Left ventricle myocardium inferior (tissue), 1 donor: ENCODE results near the gene HMOX1. TPM values are rescaled to one million over a fixed set of nuclear protein-coding genes. Genes with fewer than 3 reads are reported as not detected.

Experiments used
- DNase-seq: peaks from one replicate; pipeline ENCODE4 v3.0.0-alpha.2; 2020
- H3K27ac ChIP-seq: fragments of 200-600 bp; replicated peaks from 2 replicates; pipeline ENCODE4 v1.8.0; 2021
- H3K27me3 ChIP-seq: fragments of 200-600 bp; 2 replicates; pipeline ENCODE4 v1.8.0; 2021; ENCODE audit warnings: low read depth
- H3K36me3 ChIP-seq: fragments of 200-600 bp; 2 replicates; pipeline ENCODE4 v1.8.0; 2021
- H3K4me1 ChIP-seq: fragments of 200-600 bp; 2 replicates; pipeline ENCODE4 v1.8.0; 2021
- H3K4me3 ChIP-seq: fragments of 200-600 bp; 2 replicates; pipeline ENCODE4 v1.8.0; 2021; ENCODE audit warnings: mild to moderate bottlenecking, moderate library complexity
- H3K9me3 ChIP-seq: fragments of 200-600 bp; replicated peaks from 2 replicates; pipeline ENCODE4 v1.8.0; 2021
- CTCF ChIP-seq: fragments of 200-600 bp; IDR thresholded peaks from 2 replicates; pipeline ENCODE4 v1.8.0; 2021; ENCODE audit warnings: antibody characterized with exemption, mild to moderate bottlenecking, borderline replicate concordance
- intact Hi-C: fragments of 100-400 bp; cut with micrococcal nuclease; formaldehyde crosslinking; loops from one replicate; pipeline ENCODE4 v1.11.0; 2022
- total RNA-seq: library from RNA; stranded (reverse); fragmentation: NEBNext Ultra II Directional; extraction: Animal tissue kit (Norgen Biotek cat#: 25700); gene quantifications from one replicate; pipeline ENCODE4 v1.2.1, GENCODE V29; 2021
- donor health status: DM: no; HTN: yes; CAD: no; lungs with severe emphysema.

The HMOX1 gene
- total RNA-seq, 1 donor from 2014 or later, result 4.8 TPM

- intact Hi-C loops, result no loop called here
- Histone ChIP-seq H3K9me3 (no peaks in the 10 kb centered on the region), H3K27me3 (no peaks in the 10 kb centered on the region), H3K4me1 (peaks cover 15% of the 10 kb centered on the region), H3K36me3 (peaks cover 14% of the 10 kb centered on the region), H3K4me3 (no peak overlapping the region), H3K27ac (no peak overlapping the region)
- no peak for DNase-seq
- no peak for TF ChIP-seq CTCF
These were observed 2.8 kb downstream of the HMOX1 start for GRCh38 chr22:35383679-35384071.

- no peak overlapping the region for H3K27ac ChIP-seq
- peaks cover 14% of the 10 kb centered on the region for H3K36me3 ChIP-seq
These were observed 3.6 kb downstream of the HMOX1 start for GRCh38 chr22:35384527-35384926.

GRCh38 chr22:35384975-35385588, 4.2 kb downstream of the HMOX1 start:
- Histone ChIP-seq H3K27me3 (no peaks in the 10 kb centered on the region), H3K4me1 (peaks cover 14% of the 10 kb centered on the region), H3K36me3 (peaks cover 14% of the 10 kb centered on the region), H3K27ac (no peak overlapping the region), H3K4me3 (no peak overlapping the region), H3K9me3 (no peaks in the 10 kb centered on the region)
- intact Hi-C loops, result no loop called here
- DNase-seq, result no peak
- no peak for TF ChIP-seq CTCF

More at GRCh38 chr22:35384527-35384926, 3.6 kb downstream of the HMOX1 start:
- H3K4me3 ChIP-seq, result no peak overlapping the region
- peaks cover 15% of the 10 kb centered on the region for H3K4me1 ChIP-seq
- intact Hi-C loops, result no loop called here
- no peaks in the 10 kb centered on the region for H3K9me3 ChIP-seq
- TF ChIP-seq CTCF, result no peak
- DNase-seq, result no peak
- no peaks in the 10 kb centered on the region for H3K27me3 ChIP-seq

GRCh38 chr22:35386670-35387288, 5.9 kb downstream of the HMOX1 start:
- intact Hi-C loops, result no loop called here
- peaks cover 14% of the 10 kb centered on the region for H3K36me3 ChIP-seq
- DNase-seq, result no peak
- no peaks in the 10 kb centered on the region for H3K9me3 ChIP-seq
- no peak overlapping the region for H3K27ac ChIP-seq
- H3K4me1 ChIP-seq, result no peaks in the 10 kb centered on the region
- H3K27me3 ChIP-seq, result no peaks in the 10 kb centered on the region
- TF ChIP-seq CTCF, result no peak
- H3K4me3 ChIP-seq, result no peak overlapping the region

- no peaks in the 10 kb centered on the region for H3K9me3 ChIP-seq
- no peak overlapping the region for H3K27ac ChIP-seq
- H3K36me3 ChIP-seq, result peaks cover 14% of the 10 kb centered on the region
These were observed 10.0 kb downstream of the HMOX1 start for GRCh38 chr22:35390933-35391332.

More at GRCh38 chr22:35390933-35391332, 10.0 kb downstream of the HMOX1 start:
- TF ChIP-seq CTCF, result no peak
- intact Hi-C loops, result no loop called here
- DNase-seq, result no peak
- no peaks in the 10 kb centered on the region for H3K4me1 ChIP-seq
- H3K4me3 ChIP-seq, result no peak overlapping the region
- no peaks in the 10 kb centered on the region for H3K27me3 ChIP-seq
